Lower leg skin (tissue), 4 donors: ENCODE data around the gene DOCK3. TPM values are rescaled to one million over a fixed set of nuclear protein-coding genes. Genes with fewer than 3 reads are reported as not detected.

Source experiments
- DNase-seq, 2 donors: peaks; one replicate each; pipeline ENCODE4 v3.0.0-alpha.2; 2019; ENCODE audit warnings: low spot score in 2 of 2
- H3K4me3 ChIP-seq: fragments of 200-600 bp; sonication (generic); 2 replicates; pipeline ENCODE4 v1.5.1; 2017; ENCODE audit warnings: mild to moderate bottlenecking, low read depth; ENCODE audit not compliant: poor library complexity, severe bottlenecking
- POLR2A ChIP-seq, 2 donors: fragments of 450-650 bp; IDR thresholded peaks; one replicate each; pipeline ENCODE4 v1.6.1; 2016 to 2017; ENCODE audit warnings: antibody characterized with exemption in 2 of 2, mild to moderate bottlenecking in 1 of 2, moderate library complexity in 1 of 2
- WGBS, 2 donors: methylation state at CpG; one replicate each; pipeline ENCODE4 v1.1.5; 2018; 5-methylcytosine and 5-hydroxymethylcytosine counted together
- intact Hi-C: fragments of 100-400 bp; cut with DNase I; formaldehyde crosslinking; loops from one replicate; pipeline ENCODE4 v1.15.0; 2023; ENCODE audit warnings: low total_unique reads
- total RNA-seq, 4 donors: library from RNA; depleted of rRNA; stranded (reverse); fragments of >200 nt; gene quantifications; one replicate each; pipeline ENCODE4 v1.1.0, GENCODE V29; 2016
- TF ChIP-seq, protein P1 (sequence below), 3 donors: fragments of 450-650 bp; IDR thresholded peaks; one replicate each; pipeline ENCODE4 v1.5.1; 2016; ENCODE audit warnings: antibody characterized with exemption in 3 of 3, mild to moderate bottlenecking in 3 of 3, moderate library complexity in 2 of 3

The DOCK3 gene
- total RNA-seq, 4 donors from 2014 or later: 2.0 to 4.5 (median 3.0) TPM

GRCh38 chr3:51382947-51383578, 708.3 kb downstream of the DOCK3 start:
- WGBS, 2 donors: 88 to 90% methylated on average over 3 of the region's 3 CpGs
- DNase-seq: peak in 1 of 2 donors; percentile 59
- TF ChIP-seq POLR2A (IDR thresholded peaks at IDR 0.05): no peak
- TF ChIP-seq, protein P1, sequence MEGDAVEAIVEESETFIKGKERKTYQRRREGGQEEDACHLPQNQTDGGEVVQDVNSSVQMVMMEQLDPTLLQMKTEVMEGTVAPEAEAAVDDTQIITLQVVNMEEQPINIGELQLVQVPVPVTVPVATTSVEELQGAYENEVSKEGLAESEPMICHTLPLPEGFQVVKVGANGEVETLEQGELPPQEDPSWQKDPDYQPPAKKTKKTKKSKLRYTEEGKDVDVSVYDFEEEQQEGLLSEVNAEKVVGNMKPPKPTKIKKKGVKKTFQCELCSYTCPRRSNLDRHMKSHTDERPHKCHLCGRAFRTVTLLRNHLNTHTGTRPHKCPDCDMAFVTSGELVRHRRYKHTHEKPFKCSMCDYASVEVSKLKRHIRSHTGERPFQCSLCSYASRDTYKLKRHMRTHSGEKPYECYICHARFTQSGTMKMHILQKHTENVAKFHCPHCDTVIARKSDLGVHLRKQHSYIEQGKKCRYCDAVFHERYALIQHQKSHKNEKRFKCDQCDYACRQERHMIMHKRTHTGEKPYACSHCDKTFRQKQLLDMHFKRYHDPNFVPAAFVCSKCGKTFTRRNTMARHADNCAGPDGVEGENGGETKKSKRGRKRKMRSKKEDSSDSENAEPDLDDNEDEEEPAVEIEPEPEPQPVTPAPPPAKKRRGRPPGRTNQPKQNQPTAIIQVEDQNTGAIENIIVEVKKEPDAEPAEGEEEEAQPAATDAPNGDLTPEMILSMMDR (IDR thresholded peaks at IDR 0.05): no peak
- intact Hi-C loops: loop anchor here (10.0 kb wide), 1 partner anchor 302 kb away; no protein-coding TSS in a partner anchor
- no peak overlapping the region for H3K4me3 ChIP-seq

GRCh38 chr3:51384055-51384725, 709.5 kb downstream of the DOCK3 start:
- 1% methylated on average over 27 to 29 of the region's 29 CpGs for WGBS, 2 donors
- TF ChIP-seq, protein P1 (IDR thresholded peaks at IDR 0.05): no peak
- no peak for TF ChIP-seq POLR2A (IDR thresholded peaks at IDR 0.05)
- DNase-seq: no peak
- H3K4me3 ChIP-seq: peak overlapping the region; percentile 87
- intact Hi-C loops: loop anchor here (10.0 kb wide), 1 partner anchor 301 kb away; no protein-coding TSS in a partner anchor

DNA sequence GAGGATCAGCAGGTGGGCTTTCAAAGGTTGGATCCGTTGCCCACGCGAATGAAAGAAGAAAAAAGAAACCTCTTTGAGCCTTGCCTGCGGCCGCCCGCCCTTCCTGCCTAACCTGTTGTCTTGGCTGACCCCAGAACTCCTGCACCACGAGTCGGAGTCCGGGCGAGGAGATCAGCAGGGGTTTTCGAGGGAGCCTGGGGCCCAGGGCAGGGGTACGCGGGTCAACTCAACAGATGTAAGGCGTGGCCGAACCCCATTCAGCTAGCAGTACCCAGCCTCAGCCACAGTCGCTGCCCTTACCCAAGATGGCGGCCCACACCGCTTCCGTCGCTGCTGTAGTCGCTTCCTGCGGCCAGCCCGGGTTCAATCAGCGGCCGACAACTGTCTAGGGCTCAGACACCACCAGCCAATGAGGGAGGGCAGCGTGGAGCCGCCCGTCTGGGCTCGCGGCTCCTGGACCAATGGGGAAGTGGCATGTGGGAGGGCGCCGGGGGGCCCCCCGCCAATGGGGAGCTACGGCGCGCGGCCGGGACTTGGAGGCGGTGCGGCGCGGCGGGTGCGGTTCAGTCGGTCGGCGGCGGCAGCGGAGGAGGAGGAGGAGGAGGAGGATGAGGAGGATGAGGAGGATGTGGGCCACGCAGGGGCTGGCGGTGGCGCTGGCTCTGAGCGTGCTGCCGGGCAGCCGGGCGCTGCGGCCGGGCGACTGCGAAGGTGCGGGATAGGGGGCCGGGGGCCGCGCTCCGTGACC, 710.2 kb downstream of the DOCK3 start, which contains the start of gene MANF:
Gene MANF (plus strand): TSS at position 566 of the 748 bp plus-strand sequence. CDS start 52 bp downstream, at position 618.
- DNase-seq: peak; percentile 98 to 100
- 0 to 1% methylated on average over 53 to 63 of the region's 65 CpGs for WGBS, 2 donors
- peak within 1 kb of the TSS; percentile 87 for H3K4me3 ChIP-seq
- intact Hi-C loops: loop anchor here (5.0 to 10.0 kb wide), 2 partner anchors 300 to 768 kb away; partner anchors contain the start of gene MAPKAPK3
- no peak for TF ChIP-seq POLR2A (IDR thresholded peaks at IDR 0.05)
- TF ChIP-seq, protein P1 (IDR thresholded peaks at IDR 0.05): peak in 1 of 3 donors; percentile 6

GRCh38 chr3:51385621-51386091, 710.9 kb downstream of the DOCK3 start:
- 1% methylated on average over 18 of the region's 18 CpGs for WGBS, 2 donors
- DNase-seq: peak in 1 of 2 donors; percentile 81
- intact Hi-C loops: loop anchor here (5.0 to 10.0 kb wide), 2 partner anchors 299 to 768 kb away; partner anchors contain the start of gene MAPKAPK3
- H3K4me3 ChIP-seq: peak overlapping the region; percentile 53
- TF ChIP-seq POLR2A (IDR thresholded peaks at IDR 0.05): no peak
- TF ChIP-seq, protein P1 (IDR thresholded peaks at IDR 0.05): no peak

DNA sequence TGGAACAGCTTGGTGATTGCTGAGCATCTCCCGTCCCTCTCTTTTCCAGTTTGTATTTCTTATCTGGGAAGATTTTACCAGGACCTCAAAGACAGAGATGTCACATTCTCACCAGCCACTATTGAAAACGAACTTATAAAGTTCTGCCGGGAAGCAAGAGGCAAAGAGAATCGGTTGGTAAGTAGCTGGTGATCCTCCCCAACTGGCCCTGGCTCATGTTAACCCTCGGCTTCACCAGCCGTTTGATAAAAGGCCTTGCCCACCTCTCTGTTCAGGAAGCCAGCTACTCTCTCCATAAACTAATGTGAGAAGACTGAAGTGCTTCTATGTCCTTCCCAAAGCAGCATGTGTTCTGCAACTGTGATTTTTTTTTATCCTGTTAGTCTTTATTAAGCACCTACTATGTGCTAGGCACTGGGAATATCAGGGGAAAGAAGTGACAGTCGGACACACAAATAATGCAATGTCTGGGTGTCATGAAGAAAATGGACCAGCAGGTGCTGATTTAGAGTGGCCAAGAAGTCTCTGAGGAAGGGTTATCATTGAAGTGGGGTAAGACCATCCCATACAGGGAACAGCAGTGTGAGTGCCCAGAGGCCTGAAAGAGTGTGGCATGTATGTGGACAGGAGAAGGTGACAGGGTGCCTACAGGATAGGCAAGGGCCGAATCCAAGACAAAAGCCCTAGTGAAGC, 711.6 kb downstream of the DOCK3 start:
- DNase-seq: peak; percentile 12 to 58
- no peak for TF ChIP-seq POLR2A (IDR thresholded peaks at IDR 0.05)
- TF ChIP-seq, protein P1 (IDR thresholded peaks at IDR 0.05): no peak
- WGBS, 2 donors: 33 to 34% methylated on average over 8 of the region's 8 CpGs
- H3K4me3 ChIP-seq: peak overlapping the region; percentile 53
- intact Hi-C loops: loop anchor here (5.0 to 10.0 kb wide), 2 partner anchors 298 to 769 kb away; partner anchors contain the start of gene MAPKAPK3
